ENCODE results near the gene VWC2L. TPM values are rescaled to one million over a fixed set of nuclear protein-coding genes. Genes with fewer than 3 reads are reported as not detected.

VWC2L gene
- polyA plus RNA-seq, 1 experiment = 0.04 TPM

DNA sequence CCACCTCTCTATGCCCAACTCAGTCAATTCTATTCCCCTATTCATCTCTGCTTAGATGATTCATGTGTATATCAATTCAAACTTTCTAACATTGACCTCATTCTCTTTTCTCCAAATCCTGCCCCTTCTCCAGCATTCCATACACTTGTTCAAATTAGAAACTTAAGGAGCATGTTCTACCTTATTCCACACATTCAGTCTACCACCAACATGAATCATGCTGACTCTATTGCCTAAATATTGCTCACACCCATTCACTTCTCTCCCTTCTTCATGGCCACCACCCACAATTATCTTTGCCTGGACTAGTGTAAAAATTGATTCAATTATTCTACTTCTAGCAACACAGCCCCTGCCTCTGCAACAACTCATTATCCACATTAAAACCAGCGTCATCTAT, 147.5 kb downstream of the VWC2L start:
- TF ChIP-seq CTCF (IDR thresholded peaks at IDR 0.05; ENCODE audit: low read depth, low read length) = no peak
- H3K27ac ChIP-seq (ENCODE audit: low read depth, low read length) = no peak overlapping the region
- CTCF ChIA-PET = no interaction called here
- POLR2A ChIA-PET = no interaction called here
- H3K27me3 ChIP-seq (ENCODE audit: control insufficient read depth, insufficient read depth, low read length) = no peaks in the 10 kb centered on the region
- no peak overlapping the region for H3K4me3 ChIP-seq (ENCODE audit: low read depth, low read length)
- DNase-seq (ENCODE audit: low read depth, low spot score) = no peak
- H3K9me3 ChIP-seq (ENCODE audit: control insufficient read depth, insufficient read depth, low read length) = no peaks in the 10 kb centered on the region

DNA sequence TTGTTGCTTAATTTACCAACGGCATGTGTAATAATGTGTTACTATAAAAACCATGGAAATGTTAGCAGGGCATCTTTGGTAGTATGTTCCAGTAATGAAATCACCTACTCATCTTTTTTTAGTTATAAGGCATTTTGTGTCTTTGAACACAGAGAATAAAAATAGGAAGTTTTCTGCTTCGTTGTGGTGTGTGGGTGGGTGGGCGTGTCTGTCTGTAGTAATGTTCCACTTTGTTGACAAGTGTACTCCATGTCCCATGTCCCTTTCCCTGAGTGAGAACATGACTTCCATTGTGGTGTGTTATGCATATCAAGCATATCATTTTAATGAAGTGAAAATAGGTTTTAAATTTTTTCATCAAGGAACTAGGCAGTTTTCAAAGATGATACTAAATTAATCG, 149.3 kb downstream of the VWC2L start:
- no peak for TF ChIP-seq CTCF (IDR thresholded peaks at IDR 0.05; ENCODE audit: low read depth, low read length)
- Histone ChIP-seq H3K9me3 (ENCODE audit: control insufficient read depth, insufficient read depth, low read length) (no peaks in the 10 kb centered on the region), H3K27ac (ENCODE audit: low read depth, low read length) (no peak overlapping the region), H3K27me3 (ENCODE audit: control insufficient read depth, insufficient read depth, low read length) (no peaks in the 10 kb centered on the region), H3K4me3 (ENCODE audit: low read depth, low read length) (no peak overlapping the region)
- CTCF ChIA-PET = interaction anchor here (0.6 kb wide), 1 partner anchor 1123 kb away, joined by 3 read pairs; no protein-coding TSS in a partner anchor
- POLR2A ChIA-PET = no interaction called here
- no peak for DNase-seq (ENCODE audit: low read depth, low spot score)

- H3K27me3 ChIP-seq (ENCODE audit: control insufficient read depth, insufficient read depth, low read length) = no peaks in the 10 kb centered on the region
- POLR2A ChIA-PET = no interaction called here
- CTCF ChIA-PET = no interaction called here
These were observed 149.8 kb downstream of the VWC2L start for GRCh38 chr2:214560618-214561190.

GRCh38 chr2:214565246-214565645, 154.4 kb downstream of the VWC2L start:
- CTCF ChIA-PET = no interaction called here
- Histone ChIP-seq H3K4me3 (ENCODE audit: low read depth, low read length) (no peak overlapping the region), H3K27me3 (ENCODE audit: control insufficient read depth, insufficient read depth, low read length) (no peaks in the 10 kb centered on the region), H3K27ac (ENCODE audit: low read depth, low read length) (no peak overlapping the region), H3K9me3 (ENCODE audit: control insufficient read depth, insufficient read depth, low read length) (no peaks in the 10 kb centered on the region)
- no peak for TF ChIP-seq CTCF (IDR thresholded peaks at IDR 0.05; ENCODE audit: low read depth, low read length)
- DNase-seq (ENCODE audit: low read depth, low spot score) = no peak
- POLR2A ChIA-PET = no interaction called here

More at GRCh38 chr2:214560618-214561190, 149.8 kb downstream of the VWC2L start:
- no peak overlapping the region for H3K27ac ChIP-seq (ENCODE audit: low read depth, low read length)
- no peak overlapping the region for H3K4me3 ChIP-seq (ENCODE audit: low read depth, low read length)
- H3K9me3 ChIP-seq (ENCODE audit: control insufficient read depth, insufficient read depth, low read length) = no peaks in the 10 kb centered on the region
- DNase-seq (ENCODE audit: low read depth, low spot score) = no peak
- TF ChIP-seq CTCF (IDR thresholded peaks at IDR 0.05; ENCODE audit: low read depth, low read length) = no peak

DNA sequence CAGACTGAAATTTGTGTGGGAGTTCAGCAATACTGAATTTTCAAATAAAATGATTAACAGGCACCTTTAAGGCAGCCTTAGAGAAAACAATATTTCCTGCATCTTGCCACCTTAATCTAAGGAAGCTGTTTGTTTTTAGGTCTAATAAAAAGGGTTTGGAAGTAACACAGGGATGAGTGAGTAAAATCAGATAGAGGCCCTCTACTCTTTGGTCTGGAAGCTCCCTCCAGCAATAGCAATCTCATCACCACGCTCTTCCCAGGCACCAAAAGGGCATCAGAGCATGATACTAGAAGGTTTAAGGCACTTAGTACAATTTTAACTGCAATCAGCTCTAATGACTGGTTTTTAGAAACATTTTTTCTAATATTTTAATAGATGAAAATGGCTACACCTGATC, 155.6 kb downstream of the VWC2L start:
- CTCF ChIA-PET = no interaction called here

More for the DNA sequence above, 155.6 kb downstream of the VWC2L start:
- Histone ChIP-seq H3K9me3 (ENCODE audit: control insufficient read depth, insufficient read depth, low read length) (no peaks in the 10 kb centered on the region), H3K27me3 (ENCODE audit: control insufficient read depth, insufficient read depth, low read length) (no peaks in the 10 kb centered on the region), H3K27ac (ENCODE audit: low read depth, low read length) (no peak overlapping the region), H3K4me3 (ENCODE audit: low read depth, low read length) (no peak overlapping the region)
- no peak for DNase-seq (ENCODE audit: low read depth, low spot score)
- POLR2A ChIA-PET = no interaction called here
- no peak for TF ChIP-seq CTCF (IDR thresholded peaks at IDR 0.05; ENCODE audit: low read depth, low read length)
